Breast epithelium (tissue), 4 donors: ENCODE measurements around the gene RSF1. TPM values are rescaled to one million over a fixed set of nuclear protein-coding genes. Genes with fewer than 3 reads are reported as not detected.

Experiments used
- DNase-seq, 2 donors: peaks; one replicate each; pipeline ENCODE4 v3.0.0-alpha.2; 2019; ENCODE audit warnings: low spot score in 2 of 2
- H3K27ac ChIP-seq, 2 donors: fragments of 200-600 bp; sonication (generic) in 1 of 2; one replicate each; pipeline ENCODE4 v1.5.1; 2016 to 2019; ENCODE audit warnings: mild to moderate bottlenecking in 1 of 2
- H3K27me3 ChIP-seq, 2 donors: fragments of 200-600 bp; sonication (generic) in 1 of 2; one replicate each; pipeline versions ENCODE4 v1.5.1 to v1.6.0; 2017 to 2019; ENCODE audit warnings: control low read depth in 1 of 2, mild to moderate bottlenecking in 1 of 2
- H3K36me3 ChIP-seq: fragments of 200-600 bp; one replicate; pipeline ENCODE4 v1.5.1; 2019
- H3K4me1 ChIP-seq, 2 donors: fragments of 200-600 bp; sonication (generic); one replicate each; pipeline ENCODE4 v1.5.1; 2016 to 2019; ENCODE audit warnings: control low read depth in 1 of 2
- H3K4me3 ChIP-seq, 3 donors: fragments of 200-600 bp; sonication (generic); 1 replicate in 2 of 3; 2 replicates in 1 of 3; pipeline ENCODE4 v1.5.1; 2016 to 2019; ENCODE audit warnings: mild to moderate bottlenecking in 3 of 3, moderate library complexity in 2 of 3
- H3K9me3 ChIP-seq, 2 donors: fragments of 200-600 bp; sonication (generic) in 1 of 2; one replicate each; pipeline ENCODE4 v1.5.1; 2016 to 2019; ENCODE audit warnings: control low read depth in 1 of 2
- POLR2A ChIP-seq: fragments of 450-650 bp; IDR thresholded peaks from one replicate; pipeline ENCODE4 v1.6.1; 2016; ENCODE audit warnings: antibody characterized with exemption, mild to moderate bottlenecking, moderate library complexity
- POLR2AphosphoS5 ChIP-seq, 3 donors: sonication (generic); formaldehyde crosslinking; IDR thresholded peaks; one replicate each; pipeline ENCODE4 v1.6.1; 2017; ENCODE audit warnings: antibody characterized with exemption in 3 of 3
- intact Hi-C: fragments of 100-400 bp; cut with DNase I; formaldehyde crosslinking; loops from one replicate; pipeline ENCODE4 v1.15.1; 2023; ENCODE audit warnings: low total_unique reads
- total RNA-seq, 3 donors: library from RNA; depleted of rRNA; stranded (reverse); fragments of >200 nt; gene quantifications; one replicate each; pipeline ENCODE4 v1.1.0, GENCODE V29; 2016
- TF ChIP-seq, protein P1 (sequence below), 3 donors: fragments of 450-650 bp; IDR thresholded peaks; one replicate each; pipeline ENCODE4 v1.5.1; 2016 to 2017; ENCODE audit warnings: antibody characterized with exemption in 3 of 3, mild to moderate bottlenecking in 3 of 3, moderate library complexity in 3 of 3

RSF1 gene
- total RNA-seq, 3 donors from 2014 or later = 82.2 to 112 (median 82.3) TPM

DNA sequence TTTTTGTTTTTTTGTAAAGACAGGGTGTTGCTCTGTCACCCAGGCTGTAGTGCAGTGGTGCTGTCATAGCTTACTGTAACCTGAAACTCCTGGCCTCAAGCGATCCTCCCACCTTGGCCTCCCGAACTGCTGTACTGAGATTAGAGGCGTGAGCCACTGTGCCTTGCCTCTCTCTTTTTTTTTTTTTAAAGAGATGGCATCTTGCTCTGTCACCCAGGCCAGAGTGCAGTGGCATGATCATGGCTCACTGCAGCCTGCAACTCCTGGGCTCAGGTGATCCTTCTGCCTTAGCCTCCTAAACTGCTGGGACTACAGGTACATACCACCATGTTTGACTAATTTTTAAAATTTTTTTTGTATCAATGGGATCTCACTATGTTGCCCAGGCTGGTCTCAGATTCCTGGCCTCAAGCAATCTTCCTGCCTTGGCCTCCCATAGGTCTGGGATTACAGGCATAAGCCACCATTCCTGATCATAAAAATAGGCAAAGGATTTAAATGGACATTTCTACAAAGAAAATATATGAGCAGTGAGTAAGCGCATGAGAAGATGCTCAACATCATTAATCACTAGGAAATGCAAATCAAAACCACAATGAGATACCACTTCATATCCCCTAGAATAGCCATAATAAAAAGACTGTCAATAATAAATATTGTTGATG lies 165.6 kb downstream of the RSF1 start:
- Histone ChIP-seq H3K4me3 (no peak overlapping the region), H3K27ac (no peak overlapping the region), H3K27me3 (no peaks in the 10 kb centered on the region), H3K4me1 (no peaks in the 10 kb centered on the region), H3K36me3 (no peaks in the 10 kb centered on the region), H3K9me3 (no peaks in the 10 kb centered on the region)
- intact Hi-C loops = no loop called here
- DNase-seq = no peak
- TF ChIP-seq POLR2A (no peak), POLR2AphosphoS5 (IDR thresholded peaks at IDR 0.05) (no peak)
- TF ChIP-seq, protein P1, sequence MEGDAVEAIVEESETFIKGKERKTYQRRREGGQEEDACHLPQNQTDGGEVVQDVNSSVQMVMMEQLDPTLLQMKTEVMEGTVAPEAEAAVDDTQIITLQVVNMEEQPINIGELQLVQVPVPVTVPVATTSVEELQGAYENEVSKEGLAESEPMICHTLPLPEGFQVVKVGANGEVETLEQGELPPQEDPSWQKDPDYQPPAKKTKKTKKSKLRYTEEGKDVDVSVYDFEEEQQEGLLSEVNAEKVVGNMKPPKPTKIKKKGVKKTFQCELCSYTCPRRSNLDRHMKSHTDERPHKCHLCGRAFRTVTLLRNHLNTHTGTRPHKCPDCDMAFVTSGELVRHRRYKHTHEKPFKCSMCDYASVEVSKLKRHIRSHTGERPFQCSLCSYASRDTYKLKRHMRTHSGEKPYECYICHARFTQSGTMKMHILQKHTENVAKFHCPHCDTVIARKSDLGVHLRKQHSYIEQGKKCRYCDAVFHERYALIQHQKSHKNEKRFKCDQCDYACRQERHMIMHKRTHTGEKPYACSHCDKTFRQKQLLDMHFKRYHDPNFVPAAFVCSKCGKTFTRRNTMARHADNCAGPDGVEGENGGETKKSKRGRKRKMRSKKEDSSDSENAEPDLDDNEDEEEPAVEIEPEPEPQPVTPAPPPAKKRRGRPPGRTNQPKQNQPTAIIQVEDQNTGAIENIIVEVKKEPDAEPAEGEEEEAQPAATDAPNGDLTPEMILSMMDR (IDR thresholded peaks at IDR 0.05) = no peak

DNA sequence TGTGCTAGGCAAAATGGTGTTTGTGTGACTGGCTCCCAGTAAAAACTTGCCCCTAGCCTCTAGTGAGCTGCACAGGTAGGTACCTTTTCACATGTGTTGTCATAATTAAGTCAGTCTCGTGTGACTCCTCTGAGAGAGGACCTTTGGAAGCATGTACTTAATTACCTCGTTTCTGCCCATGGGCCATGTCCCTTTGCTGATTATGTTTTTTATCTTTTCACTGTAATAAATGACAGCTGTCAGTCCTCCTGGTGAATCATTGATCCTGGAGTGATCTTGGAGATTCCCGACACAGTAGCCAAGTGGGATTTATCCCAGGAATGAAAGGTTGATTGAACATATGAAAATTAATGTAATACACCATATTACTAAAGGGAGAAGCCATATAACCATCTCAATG lies 170.4 kb downstream of the RSF1 start:
- no peak overlapping the region for H3K4me3 ChIP-seq
- no peak for DNase-seq
- no peaks in the 10 kb centered on the region for H3K9me3 ChIP-seq
- no peak overlapping the region for H3K27ac ChIP-seq
- TF ChIP-seq, protein P1 (IDR thresholded peaks at IDR 0.05) = no peak
- TF ChIP-seq POLR2A = no peak
- TF ChIP-seq POLR2AphosphoS5 (IDR thresholded peaks at IDR 0.05) = no peak
- no peaks in the 10 kb centered on the region for H3K36me3 ChIP-seq
- no peaks in the 10 kb centered on the region for H3K4me1 ChIP-seq
- intact Hi-C loops = no loop called here
- no peaks in the 10 kb centered on the region for H3K27me3 ChIP-seq

DNA sequence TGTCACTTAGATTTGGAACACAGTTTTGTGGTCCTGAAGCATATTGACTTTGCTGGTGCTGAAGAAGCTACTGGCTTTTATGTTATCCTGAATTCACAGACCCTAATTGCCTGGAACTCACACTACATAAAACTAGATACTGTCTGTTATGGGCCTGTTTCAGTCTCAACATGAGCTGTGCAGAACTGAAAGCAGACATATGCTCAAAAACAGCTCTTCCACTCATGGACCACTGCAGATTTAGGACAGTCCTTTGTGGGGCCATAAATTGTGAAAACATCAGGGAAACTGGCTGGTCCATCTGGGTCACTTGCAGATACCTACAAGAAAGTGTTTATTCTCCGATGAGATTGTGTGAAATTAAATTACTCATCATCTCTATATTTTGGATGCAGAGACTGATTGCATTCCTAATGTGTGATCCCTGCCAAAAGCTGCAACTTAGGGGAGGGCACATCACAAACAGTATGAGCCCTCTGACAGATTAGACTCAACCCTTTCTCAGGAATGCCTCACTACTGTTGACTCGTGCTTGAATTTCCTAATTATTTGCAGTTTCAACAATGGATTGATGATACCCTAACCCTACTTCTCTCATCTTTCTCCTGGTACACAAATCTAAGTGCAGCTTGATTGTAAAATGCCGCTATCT lies 172.7 kb downstream of the RSF1 start:
- DNase-seq = no peak
- no peaks in the 10 kb centered on the region for H3K27me3 ChIP-seq
- H3K27ac ChIP-seq = no peak overlapping the region
- TF ChIP-seq, protein P1 (IDR thresholded peaks at IDR 0.05) = no peak
- TF ChIP-seq POLR2AphosphoS5 (IDR thresholded peaks at IDR 0.05) (no peak), POLR2A (no peak)
- H3K9me3 ChIP-seq = no peaks in the 10 kb centered on the region
- H3K4me1 ChIP-seq = no peaks in the 10 kb centered on the region
- intact Hi-C loops = no loop called here
- H3K36me3 ChIP-seq = no peaks in the 10 kb centered on the region
- no peak overlapping the region for H3K4me3 ChIP-seq

DNA sequence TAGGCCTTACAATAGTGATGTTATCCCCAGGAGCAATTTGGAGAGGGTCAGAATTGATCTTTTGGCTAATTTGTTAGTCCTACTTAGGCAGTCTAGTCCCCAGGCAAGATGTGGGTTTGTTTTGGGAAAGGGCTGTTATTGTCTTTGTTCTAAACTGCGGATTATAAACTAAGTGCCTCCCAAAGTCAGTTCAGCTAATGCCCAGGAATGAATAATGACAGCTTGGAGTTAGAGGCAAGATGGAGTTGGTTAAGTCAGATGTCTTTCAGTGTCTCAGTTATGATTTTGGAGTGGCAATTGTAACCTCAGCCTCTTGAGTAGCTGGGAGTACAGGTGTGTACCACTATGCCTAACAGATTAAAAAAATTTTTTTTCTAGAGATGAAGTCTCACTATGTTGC lies 175.6 kb downstream of the RSF1 start:
- TF ChIP-seq, protein P1 (IDR thresholded peaks at IDR 0.05) = no peak
- TF ChIP-seq POLR2A = no peak
- TF ChIP-seq POLR2AphosphoS5 (IDR thresholded peaks at IDR 0.05) = no peak
- no peaks in the 10 kb centered on the region for H3K4me1 ChIP-seq
- no peak for DNase-seq
- intact Hi-C loops = no loop called here
- no peaks in the 10 kb centered on the region for H3K27me3 ChIP-seq
- H3K4me3 ChIP-seq = no peak overlapping the region
- H3K27ac ChIP-seq = no peak overlapping the region
- H3K36me3 ChIP-seq = no peaks in the 10 kb centered on the region
- H3K9me3 ChIP-seq = no peaks in the 10 kb centered on the region

DNA sequence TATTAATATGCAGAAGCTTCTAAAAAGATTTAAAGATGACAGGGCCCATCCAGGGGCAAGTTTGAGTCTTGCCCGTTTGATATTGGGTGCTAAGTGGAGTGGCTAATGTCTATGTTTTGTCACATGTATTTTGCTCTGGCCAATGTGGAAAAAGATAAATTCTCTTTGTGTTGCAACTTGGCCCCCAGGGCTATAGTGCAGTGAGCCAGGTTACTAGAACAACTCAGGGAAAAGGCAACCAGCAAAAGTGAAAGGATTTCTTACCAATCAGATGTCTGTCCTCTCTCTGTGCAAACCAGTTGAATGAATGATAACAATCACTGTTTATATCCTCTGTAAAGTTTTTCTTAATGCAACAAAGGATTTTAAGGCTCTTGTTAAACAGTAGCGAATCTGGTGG lies 178.3 kb downstream of the RSF1 start:
- no peak overlapping the region for H3K4me3 ChIP-seq
- no peak overlapping the region for H3K27ac ChIP-seq
- H3K27me3 ChIP-seq = no peaks in the 10 kb centered on the region
- intact Hi-C loops = no loop called here
- no peaks in the 10 kb centered on the region for H3K9me3 ChIP-seq
- no peaks in the 10 kb centered on the region for H3K36me3 ChIP-seq
- TF ChIP-seq POLR2AphosphoS5 (IDR thresholded peaks at IDR 0.05) = no peak
- TF ChIP-seq, protein P1 (IDR thresholded peaks at IDR 0.05) = no peak
- TF ChIP-seq POLR2A = no peak
- H3K4me1 ChIP-seq = no peaks in the 10 kb centered on the region
- DNase-seq = no peak
